GM12801 (cell line): Measurements from ENCODE around the gene CHST13.

Experiments
- CTCF ChIP-seq: IDR thresholded peaks from one replicate; pipeline ENCODE4 v1.5.1; 2011; ENCODE audit warnings: control low read depth; ENCODE audit not compliant: insufficient read length; ENCODE audit errors: extremely low read depth

The CHST13 gene

GRCh38 chr3:126548556-126549466 is 24.9 kb downstream of the CHST13 start:
- TF ChIP-seq CTCF, result no peak

GRCh38 chr3:126549861-126550487 is 26.0 kb downstream of the CHST13 start:
- no peak for TF ChIP-seq CTCF

- TF ChIP-seq CTCF, result no peak
Observed at GRCh38 chr3:126550488-126551051, 26.6 kb downstream of the CHST13 start.

GRCh38 chr3:126551121-126551838 is 27.3 kb downstream of the CHST13 start:
- no peak for TF ChIP-seq CTCF

GRCh38 chr3:126551839-126552687 is 28.1 kb downstream of the CHST13 start:
- TF ChIP-seq CTCF, result no peak

- no peak for TF ChIP-seq CTCF
Observed at GRCh38 chr3:126552688-126553283, 28.8 kb downstream of the CHST13 start.
